OCI-LY3 (cell line): ENCODE results near the gene PRR23B.

Source experiments
- CTCF ChIP-seq: fragments of 200-600, 300-600 bp; sonication (generic); IDR thresholded peaks from 2 replicates; pipeline ENCODE4 v1.5.1; 2014; ENCODE audit warnings: antibody characterized with exemption, low read length, low read depth
- EZH2phosphoT487 ChIP-seq: fragments of 200-600 bp; shearing (Covaris generic); IDR thresholded peaks from 2 replicates; pipeline ENCODE4 v1.6.1; 2018; ENCODE audit warnings: antibody characterized with exemption, mixed run types, low read depth

GRCh38 chr3:138976047-138976446 lies 44.7 kb downstream of the PRR23B start:
- TF ChIP-seq CTCF (no peak), EZH2phosphoT487 (no peak)
